ENCODE data around the gene ABI1.
"Not testable (repeated sequence)": the region's sequence is repeated elsewhere in the genome, so short reads cannot be mapped to it uniquely, and the experiment has no call there.

The ABI1 gene

GRCh38 chr10:26790221-26790995 lies 70.3 kb downstream of the ABI1 start:
- DNase-seq (ENCODE audit: low spot score): no peak
- no peak for TF ChIP-seq CTCF (IDR thresholded peaks at IDR 0.05; ENCODE audit: extremely low read depth, missing control alignments)

- not testable (repeated sequence) for DNase-seq (ENCODE audit: low spot score)
Observed at GRCh38 chr10:26789779-26790178, 71.0 kb downstream of the ABI1 start.

- no peak for DNase-seq (ENCODE audit: low spot score)
- no peak for TF ChIP-seq CTCF (IDR thresholded peaks at IDR 0.05; ENCODE audit: extremely low read depth, missing control alignments)
Observed at GRCh38 chr10:26787362-26787761, 73.4 kb downstream of the ABI1 start.

GRCh38 chr10:26781797-26782196 lies 79.0 kb downstream of the ABI1 start:
- no peak for TF ChIP-seq CTCF (IDR thresholded peaks at IDR 0.05; ENCODE audit: extremely low read depth, missing control alignments)
- no peak for DNase-seq (ENCODE audit: low spot score)

GRCh38 chr10:26780793-26781601 lies 79.8 kb downstream of the ABI1 start:
- no peak for DNase-seq (ENCODE audit: low spot score)
- TF ChIP-seq CTCF (IDR thresholded peaks at IDR 0.05; ENCODE audit: extremely low read depth, missing control alignments): no peak

GRCh38 chr10:26780106-26780792 lies 80.5 kb downstream of the ABI1 start:
- TF ChIP-seq CTCF (IDR thresholded peaks at IDR 0.05; ENCODE audit: extremely low read depth, missing control alignments): no peak
- no peak for DNase-seq (ENCODE audit: low spot score)

GRCh38 chr10:26779176-26779860 lies 81.4 kb downstream of the ABI1 start:
- TF ChIP-seq CTCF (IDR thresholded peaks at IDR 0.05; ENCODE audit: extremely low read depth, missing control alignments): no peak
- DNase-seq (ENCODE audit: low spot score): no peak

All from GM20000 (cell line).